ENCODE results near the gene GLYATL3.

GLYATL3 gene

GRCh38 chr6:49563006-49563886 is 63.5 kb downstream of the GLYATL3 start:
- in situ Hi-C loops (cut with MboI; ENCODE audit: low sequenced_read_pairs) = no loop called here
- H3K4me3 ChIP-seq = no peak overlapping the region
- H3K4me1 ChIP-seq = no peaks in the 10 kb centered on the region
- DNase-seq (ENCODE audit: low spot score in 2 of 2) = no peak
- H3K9me3 ChIP-seq = no peaks in the 10 kb centered on the region
- no peaks in the 10 kb centered on the region for H3K27me3 ChIP-seq (ENCODE audit: low read depth)
- no peaks in the 10 kb centered on the region for H3K36me3 ChIP-seq (replicated peaks)

- Histone ChIP-seq H3K27me3 (ENCODE audit: low read depth) (no peaks in the 10 kb centered on the region), H3K4me3 (no peak overlapping the region), H3K4me1 (no peaks in the 10 kb centered on the region), H3K36me3 (replicated peaks) (no peaks in the 10 kb centered on the region), H3K9me3 (no peaks in the 10 kb centered on the region)
- in situ Hi-C loops (cut with MboI; ENCODE audit: low sequenced_read_pairs) = no loop called here
- no peak for DNase-seq (ENCODE audit: low spot score in 2 of 2)
Measured at GRCh38 chr6:49564552-49564951, 64.8 kb downstream of the GLYATL3 start.

- no peaks in the 10 kb centered on the region for H3K36me3 ChIP-seq (replicated peaks)
- no peak for DNase-seq (ENCODE audit: low spot score in 2 of 2)
- H3K4me1 ChIP-seq = no peaks in the 10 kb centered on the region
- no peaks in the 10 kb centered on the region for H3K9me3 ChIP-seq
- in situ Hi-C loops (cut with MboI; ENCODE audit: low sequenced_read_pairs) = no loop called here
- no peak overlapping the region for H3K4me3 ChIP-seq
- H3K27me3 ChIP-seq (ENCODE audit: low read depth) = no peaks in the 10 kb centered on the region
Measured at GRCh38 chr6:49565261-49565660, 65.5 kb downstream of the GLYATL3 start.

GRCh38 chr6:49565855-49566254 is 66.1 kb downstream of the GLYATL3 start:
- in situ Hi-C loops (cut with MboI; ENCODE audit: low sequenced_read_pairs) = no loop called here
- DNase-seq (ENCODE audit: low spot score in 2 of 2) = no peak
- Histone ChIP-seq H3K4me3 (no peak overlapping the region), H3K9me3 (no peaks in the 10 kb centered on the region), H3K4me1 (no peaks in the 10 kb centered on the region), H3K36me3 (replicated peaks) (no peaks in the 10 kb centered on the region), H3K27me3 (ENCODE audit: low read depth) (no peaks in the 10 kb centered on the region)

GRCh38 chr6:49570474-49571079 is 70.9 kb downstream of the GLYATL3 start:
- DNase-seq (ENCODE audit: low spot score in 2 of 2) = no peak
- Histone ChIP-seq H3K4me1 (no peaks in the 10 kb centered on the region), H3K9me3 (no peaks in the 10 kb centered on the region), H3K27me3 (ENCODE audit: low read depth) (no peaks in the 10 kb centered on the region), H3K36me3 (replicated peaks) (no peaks in the 10 kb centered on the region), H3K4me3 (no peak overlapping the region)
- in situ Hi-C loops (cut with MboI; ENCODE audit: low sequenced_read_pairs) = no loop called here

GRCh38 chr6:49576618-49577017 is 76.9 kb downstream of the GLYATL3 start:
- Histone ChIP-seq H3K9me3 (no peaks in the 10 kb centered on the region), H3K4me3 (no peak overlapping the region), H3K27me3 (ENCODE audit: low read depth) (no peaks in the 10 kb centered on the region), H3K36me3 (replicated peaks) (no peaks in the 10 kb centered on the region), H3K4me1 (no peaks in the 10 kb centered on the region)
- DNase-seq (ENCODE audit: low spot score in 2 of 2) = no peak
- in situ Hi-C loops (cut with MboI; ENCODE audit: low sequenced_read_pairs) = no loop called here

Data from HAP-1 (cell line).